ENCODE results near the gene COPB1.

- TF ChIP-seq POLR2AphosphoS5 (IDR thresholded peaks at IDR 0.05) (peak; percentile 76 to 95 (median 93)), POLR2A (IDR thresholded peaks at IDR 0.05) (peak; percentile 71)
Measured at GRCh38 chr11:14499560-14500180, at the start of gene COPB1.
